D721Med (cell line): Measurements from ENCODE around the gene CKAP5.

Experiments
- DNase-seq: peaks from one replicate; pipeline ENCODE4 v3.0.0; 2011; ENCODE audit warnings: low spot score; ENCODE audit not compliant: insufficient read length
- FAIRE-seq: peaks from 2 replicates; lab custom pipeline; 2011; peaks lifted over from hg19 to GRCh38; lab: Jason Lieb, UNC
- TF ChIP-seq, protein P1 (sequence below): IDR thresholded peaks from 2 replicates; pipeline ENCODE4 v1.5.1; 2012; ENCODE audit warnings: mild to moderate bottlenecking, control low read depth; ENCODE audit not compliant: insufficient read depth; ENCODE audit errors: missing control alignments

The CKAP5 gene

DNA sequence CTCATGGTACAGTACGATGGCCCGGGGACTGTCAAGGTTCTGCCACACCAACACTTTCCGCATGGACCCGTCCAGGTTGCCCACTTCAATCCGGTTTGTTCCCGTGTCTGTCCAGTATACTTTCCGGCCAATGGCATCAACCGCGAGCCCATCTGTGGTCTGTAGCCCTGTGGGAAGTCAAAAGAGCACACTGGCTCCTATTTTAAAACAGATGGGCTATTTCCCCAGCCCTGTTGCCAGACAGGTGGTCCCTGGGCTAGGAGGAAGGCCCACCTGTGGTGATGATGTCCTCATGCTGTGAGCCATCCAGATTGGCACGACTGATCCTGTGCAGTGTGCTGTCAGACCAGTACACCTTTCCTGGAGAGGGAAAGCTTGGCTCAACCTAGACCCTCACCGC, 30.4 kb upstream of the CKAP5 start:
- TF ChIP-seq, protein P1, sequence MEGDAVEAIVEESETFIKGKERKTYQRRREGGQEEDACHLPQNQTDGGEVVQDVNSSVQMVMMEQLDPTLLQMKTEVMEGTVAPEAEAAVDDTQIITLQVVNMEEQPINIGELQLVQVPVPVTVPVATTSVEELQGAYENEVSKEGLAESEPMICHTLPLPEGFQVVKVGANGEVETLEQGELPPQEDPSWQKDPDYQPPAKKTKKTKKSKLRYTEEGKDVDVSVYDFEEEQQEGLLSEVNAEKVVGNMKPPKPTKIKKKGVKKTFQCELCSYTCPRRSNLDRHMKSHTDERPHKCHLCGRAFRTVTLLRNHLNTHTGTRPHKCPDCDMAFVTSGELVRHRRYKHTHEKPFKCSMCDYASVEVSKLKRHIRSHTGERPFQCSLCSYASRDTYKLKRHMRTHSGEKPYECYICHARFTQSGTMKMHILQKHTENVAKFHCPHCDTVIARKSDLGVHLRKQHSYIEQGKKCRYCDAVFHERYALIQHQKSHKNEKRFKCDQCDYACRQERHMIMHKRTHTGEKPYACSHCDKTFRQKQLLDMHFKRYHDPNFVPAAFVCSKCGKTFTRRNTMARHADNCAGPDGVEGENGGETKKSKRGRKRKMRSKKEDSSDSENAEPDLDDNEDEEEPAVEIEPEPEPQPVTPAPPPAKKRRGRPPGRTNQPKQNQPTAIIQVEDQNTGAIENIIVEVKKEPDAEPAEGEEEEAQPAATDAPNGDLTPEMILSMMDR, result no peak
- DNase-seq (no peak), FAIRE-seq (no peak)

DNA sequence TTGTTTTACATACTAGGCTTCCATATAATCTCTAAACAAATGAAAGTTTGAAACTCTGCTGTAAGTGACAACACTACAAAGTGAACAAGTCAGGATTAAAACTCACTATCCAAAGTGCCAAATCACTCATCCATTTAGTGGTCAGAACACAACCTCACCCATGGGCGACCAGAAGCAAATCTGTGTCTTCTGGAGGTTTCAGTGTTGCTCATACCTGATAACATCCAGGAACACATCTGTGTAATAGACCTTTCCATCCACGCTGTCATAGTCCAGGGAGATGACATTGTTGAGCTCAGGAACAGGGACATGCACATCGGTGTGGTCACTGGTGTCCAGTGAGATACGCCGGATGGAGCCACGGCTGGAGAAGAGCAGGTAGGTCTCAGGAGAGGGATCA, 28.5 kb upstream of the CKAP5 start:
- DNase-seq (no peak), FAIRE-seq (no peak)
- TF ChIP-seq, protein P1, result no peak

DNA sequence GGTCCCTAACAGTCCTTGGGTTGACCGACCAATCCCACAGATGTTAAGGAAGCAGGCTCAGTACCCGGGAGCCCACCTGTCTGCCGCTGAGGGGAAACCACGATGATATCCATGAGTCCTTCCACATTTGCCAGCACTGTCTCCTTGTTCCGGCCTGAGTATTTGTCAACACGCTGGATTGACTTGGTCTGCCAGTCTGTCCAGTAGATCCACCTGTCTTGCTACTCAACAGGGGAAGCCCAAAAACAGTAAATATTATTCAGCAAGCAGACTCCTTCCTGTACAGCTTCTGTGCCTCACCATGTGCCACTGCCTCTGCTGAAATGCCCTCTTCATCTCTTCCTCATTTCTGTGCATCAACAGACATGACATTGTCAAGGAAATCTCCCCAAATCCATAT, 22.8 kb upstream of the CKAP5 start:
- FAIRE-seq, result no peak
- DNase-seq, result no peak
- TF ChIP-seq, protein P1, result no peak

DNA sequence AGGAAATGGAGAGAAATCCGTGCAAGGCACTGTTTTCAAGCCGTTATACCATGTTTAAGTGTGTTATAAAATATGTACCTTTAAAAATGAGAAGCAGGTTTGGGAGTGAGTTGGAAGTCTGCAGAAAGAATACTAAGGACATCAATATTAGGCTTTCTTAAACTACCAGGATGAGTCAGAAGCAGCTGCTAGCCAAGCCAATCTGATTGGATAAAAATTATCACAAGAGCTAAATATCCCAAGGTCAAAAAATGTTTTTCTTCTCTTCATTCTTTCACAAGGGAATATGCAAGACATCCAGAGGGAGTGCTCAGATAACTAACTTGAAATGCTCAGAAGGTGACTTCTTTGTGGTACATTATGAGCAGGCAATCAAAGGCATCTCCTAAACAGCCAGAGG, 19.3 kb upstream of the CKAP5 start:
- TF ChIP-seq, protein P1, result no peak
- FAIRE-seq (no peak), DNase-seq (no peak)

DNA sequence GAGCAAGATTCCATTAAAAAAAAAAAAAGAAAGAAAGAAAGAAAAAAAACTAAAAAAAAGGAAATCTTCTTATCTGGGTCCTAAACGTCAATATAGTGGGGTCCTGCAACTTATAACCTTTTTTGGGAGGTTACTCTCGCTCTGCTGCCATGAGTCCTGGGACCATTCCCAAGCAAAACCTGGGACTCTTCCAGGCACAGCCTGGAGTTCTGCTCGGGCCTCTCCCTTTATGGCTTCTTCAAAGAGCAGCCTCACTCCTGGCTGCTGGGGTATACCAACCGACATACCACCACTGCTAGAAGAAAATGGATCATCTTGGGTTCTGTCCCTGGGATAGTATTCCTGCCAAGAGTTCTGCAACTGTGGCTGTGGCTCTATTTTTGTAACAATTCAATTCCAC, 14.1 kb upstream of the CKAP5 start:
- FAIRE-seq (no peak), DNase-seq (no peak)
- TF ChIP-seq, protein P1, result no peak

DNA sequence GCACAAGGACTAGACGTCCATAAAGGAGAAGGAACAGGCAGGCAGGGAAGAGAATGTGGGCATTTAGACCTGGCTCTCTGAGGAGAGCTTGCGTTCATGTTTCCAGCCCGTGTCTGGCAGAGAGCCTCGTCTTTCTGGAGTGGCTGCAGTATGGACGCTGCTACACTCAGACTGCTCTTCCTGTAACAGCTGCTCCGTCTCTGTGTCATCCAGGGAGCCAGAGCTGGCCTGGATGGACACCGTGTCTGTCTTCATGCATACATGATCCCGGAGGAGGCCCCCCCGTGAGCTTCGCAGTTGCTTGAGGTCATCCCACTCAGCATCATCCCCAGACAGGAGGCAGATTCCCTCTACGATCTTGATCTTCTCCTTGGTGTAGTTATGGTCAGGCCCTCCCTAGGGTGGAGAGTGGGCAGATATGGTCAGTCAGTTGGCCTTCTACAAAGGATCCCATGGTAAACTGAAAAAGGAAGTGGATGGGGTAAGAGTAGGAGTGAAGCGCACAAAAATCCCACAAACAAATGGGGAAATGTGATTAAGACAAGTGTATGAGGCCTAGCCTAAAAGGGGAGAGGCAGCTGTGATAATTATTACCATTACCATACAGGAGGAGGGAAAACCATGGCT, 13.0 kb upstream of the CKAP5 start:
- TF ChIP-seq, protein P1, result no peak
- DNase-seq (no peak), FAIRE-seq (no peak)

DNA sequence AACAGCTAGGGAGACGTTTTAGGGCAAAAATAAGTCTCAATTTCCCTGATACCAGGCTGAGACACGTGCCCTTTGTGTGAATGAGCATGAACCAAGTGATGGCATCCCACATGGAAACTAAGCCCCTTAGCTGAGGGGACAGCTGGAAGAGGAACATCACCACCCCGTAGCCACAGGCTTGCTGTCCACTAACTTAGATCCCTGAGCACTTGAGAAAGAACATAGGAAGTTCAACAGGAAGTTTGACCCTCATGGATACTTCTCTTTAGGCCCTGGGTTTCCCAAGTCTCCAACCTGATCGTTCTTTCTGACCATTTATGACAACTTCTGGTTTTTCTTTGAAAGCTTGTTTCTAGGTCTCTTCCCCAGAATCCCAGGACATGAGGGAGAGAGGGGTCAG, 11.6 kb upstream of the CKAP5 start:
- no peak for FAIRE-seq
- no peak for DNase-seq
- TF ChIP-seq, protein P1, result no peak
